ENCODE measurements around the gene CALML4.
"Not testable (repeated sequence)": the region's sequence is repeated elsewhere in the genome, so short reads cannot be mapped to it uniquely, and the experiment has no call there.

The CALML4 gene

GRCh38 chr15:68187559-68187958 lies 17.6 kb downstream of the CALML4 start:
- DNase-seq, result no peak

GRCh38 chr15:68186671-68187397 lies 18.3 kb downstream of the CALML4 start:
- DNase-seq, result peak; percentile 17

GRCh38 chr15:68184616-68185480 lies 20.3 kb downstream of the CALML4 start:
- no peak for DNase-seq

- DNase-seq, result no peak
Observed at GRCh38 chr15:68183616-68184315, 21.4 kb downstream of the CALML4 start.

DNA sequence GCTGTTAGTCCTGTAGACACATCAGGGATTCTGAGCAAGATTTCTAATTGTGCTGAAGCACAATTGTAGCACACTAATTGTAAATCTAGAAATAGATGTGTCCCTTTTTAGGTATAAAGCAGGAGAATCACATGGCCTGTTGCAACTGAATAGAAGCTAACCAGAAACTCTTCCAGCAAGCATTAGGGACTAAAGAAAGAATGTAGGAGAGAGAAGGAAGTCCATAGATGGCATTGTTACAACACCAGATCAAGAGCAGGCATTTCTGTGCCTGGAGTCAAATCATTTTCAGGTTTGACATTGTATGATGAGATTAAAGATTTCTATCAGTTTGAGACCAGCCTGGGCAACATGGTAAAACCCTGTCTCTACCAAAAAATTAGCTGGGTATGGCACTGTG lies 27.4 kb downstream of the CALML4 start:
- no peak for DNase-seq

DNA sequence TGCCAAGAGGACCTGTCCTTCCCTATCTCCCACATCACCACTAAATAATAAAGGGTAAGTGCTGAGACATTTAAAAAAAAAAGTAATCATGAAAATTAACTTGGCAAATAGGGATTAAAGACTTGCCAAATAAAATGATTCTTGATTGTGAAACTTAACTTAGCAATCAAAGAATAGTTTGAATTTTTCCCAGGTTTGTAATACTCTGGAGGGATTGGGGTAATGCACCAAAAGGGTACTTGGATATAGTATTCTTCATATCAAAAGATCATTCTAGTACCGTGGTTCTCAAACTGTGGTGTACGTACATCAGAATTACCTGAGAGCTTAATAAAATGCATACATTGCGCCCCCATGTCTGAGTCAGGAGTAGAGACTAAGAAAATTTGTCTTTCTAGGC lies 28.5 kb downstream of the CALML4 start:
- DNase-seq, result no peak

- no peak for DNase-seq
Observed at GRCh38 chr15:68175526-68175925, 29.6 kb downstream of the CALML4 start.

- no peak for DNase-seq
Observed at GRCh38 chr15:68173119-68173518, 32.0 kb downstream of the CALML4 start.

GRCh38 chr15:68172037-68172436 lies 33.1 kb downstream of the CALML4 start:
- DNase-seq, result not testable (repeated sequence)

DNA sequence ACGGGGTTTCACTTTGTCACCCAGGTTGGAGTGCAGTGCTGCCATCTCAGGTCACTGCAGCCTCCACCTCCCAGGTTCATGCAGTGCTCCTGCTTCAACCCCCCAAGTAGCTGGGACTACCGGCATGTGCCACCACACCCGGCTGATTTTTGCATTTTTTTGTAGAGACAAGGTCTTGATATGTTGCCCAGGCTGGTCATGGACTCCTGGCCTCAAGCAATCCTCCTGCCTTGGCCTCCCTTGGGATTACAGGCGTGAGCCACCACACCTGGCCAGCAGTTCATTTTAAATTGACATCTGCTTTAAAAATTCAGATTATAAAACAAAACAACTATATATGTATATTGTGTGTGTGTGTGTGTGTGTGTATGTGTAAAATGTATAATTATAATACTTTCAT lies 38.3 kb downstream of the CALML4 start:
- no peak for DNase-seq

- no peak for DNase-seq
Observed at GRCh38 chr15:68163191-68163590, 41.9 kb downstream of the CALML4 start.

DNA sequence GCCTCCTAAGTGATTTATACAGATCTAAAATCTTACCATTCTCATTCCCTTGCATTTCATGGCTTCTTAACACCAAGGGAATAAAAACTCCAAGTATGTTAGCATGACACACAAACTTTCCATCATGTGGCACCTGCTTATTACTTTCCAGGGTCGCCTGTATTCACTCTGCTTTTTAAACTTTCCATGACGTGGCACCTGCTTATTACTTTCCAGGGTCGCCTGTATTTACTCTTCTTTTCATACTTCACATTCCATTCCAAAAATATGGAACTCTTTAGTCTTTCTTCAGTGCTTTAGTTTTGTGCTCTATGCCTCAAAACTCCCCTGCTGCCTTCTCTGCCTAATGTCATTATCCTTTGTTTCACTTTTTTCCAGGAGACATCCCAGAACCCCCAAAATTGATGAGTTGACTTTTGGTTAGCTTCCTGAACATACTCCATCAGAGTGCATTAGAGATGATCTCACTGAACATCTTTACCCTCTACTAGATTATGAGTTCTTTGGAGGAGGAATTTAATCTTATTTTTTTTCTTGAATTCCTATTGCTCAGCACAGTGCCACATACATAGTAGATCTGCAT lies 47.0 kb downstream of the CALML4 start:
- no peak for DNase-seq

DNA sequence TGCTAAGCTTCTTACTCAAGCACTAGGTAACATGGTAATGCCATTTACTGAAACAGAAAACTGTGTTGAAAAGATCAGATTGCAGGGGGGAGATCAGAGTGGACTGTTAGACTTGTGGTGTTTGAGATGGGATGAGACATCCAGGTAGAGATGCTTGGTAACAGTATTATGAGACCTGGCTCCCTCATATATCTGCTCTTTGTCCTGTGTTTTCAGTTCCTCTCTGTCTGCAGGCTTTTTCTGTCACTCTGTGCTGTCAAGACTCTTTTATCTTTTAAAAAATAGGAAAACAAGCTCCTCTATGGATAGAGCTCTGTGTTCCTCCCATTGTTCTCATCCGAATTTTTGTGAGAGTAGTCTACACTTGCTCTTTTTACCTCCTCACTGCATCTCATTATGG lies 48.1 kb downstream of the CALML4 start:
- DNase-seq, result no peak

- peak; percentile 58 for DNase-seq
Observed at GRCh38 chr15:68154923-68155559, 50.1 kb downstream of the CALML4 start.

DNA sequence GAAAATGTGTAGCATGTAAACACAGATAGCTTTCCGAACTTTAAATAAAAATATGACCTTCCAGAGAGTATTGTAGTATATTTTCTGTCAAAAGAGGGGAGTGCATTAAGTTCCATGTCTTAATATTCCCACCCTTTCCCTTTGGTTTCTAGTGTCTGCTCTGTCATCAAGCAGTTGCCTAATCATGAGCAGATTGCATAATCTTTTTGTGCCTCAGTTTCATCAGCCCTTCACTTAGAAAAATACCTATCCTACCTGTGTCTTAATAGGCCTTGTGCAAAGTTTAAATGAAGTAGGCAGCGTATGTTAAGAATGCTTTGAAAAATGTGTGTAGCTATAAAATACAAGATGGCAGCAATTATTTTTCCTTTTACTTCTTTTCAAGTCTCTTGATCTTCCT lies 52.8 kb downstream of the CALML4 start:
- no peak for DNase-seq

DNA sequence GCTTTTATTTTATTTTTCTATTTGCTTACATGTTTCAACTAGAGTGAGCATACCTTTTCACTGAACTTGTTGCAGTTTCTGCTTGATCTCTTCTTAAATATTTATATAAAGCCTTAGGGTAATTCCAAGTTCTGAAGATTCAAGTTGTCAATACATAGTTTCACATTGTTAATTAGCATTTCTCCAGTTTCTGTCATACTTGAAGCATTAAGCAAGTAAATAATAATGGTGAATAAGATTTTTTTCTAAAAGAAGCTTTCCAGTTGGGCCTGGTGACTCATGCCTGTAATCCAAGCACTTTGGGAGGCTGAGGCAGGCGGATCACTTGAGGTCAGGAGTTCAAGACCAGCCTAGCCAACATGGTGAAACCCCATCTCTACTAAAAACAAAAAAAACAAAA lies 53.9 kb downstream of the CALML4 start:
- DNase-seq, result no peak

GRCh38 chr15:68150187-68150586 lies 54.9 kb downstream of the CALML4 start:
- DNase-seq, result no peak

DNA sequence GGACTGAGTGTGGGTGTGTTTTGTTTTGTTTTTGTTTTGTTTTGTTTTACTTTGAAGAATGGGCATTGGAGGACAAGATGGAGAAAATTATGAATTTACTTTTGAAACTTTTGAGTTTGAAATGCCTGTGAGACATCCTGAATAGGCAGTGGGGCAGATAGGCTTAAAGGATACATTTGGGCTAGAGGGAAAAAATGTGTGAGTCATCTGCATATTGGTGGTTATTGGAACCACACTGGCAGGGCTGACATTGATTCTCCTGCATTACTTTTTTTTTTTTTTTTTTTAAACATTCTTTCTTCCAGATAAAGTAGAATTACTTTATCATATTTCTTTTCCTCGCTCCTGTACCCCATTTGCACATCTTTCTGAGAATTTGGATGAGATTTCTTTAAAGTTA lies 56.1 kb downstream of the CALML4 start:
- DNase-seq, result no peak

- DNase-seq, result no peak
Observed at GRCh38 chr15:68148039-68148438, 57.1 kb downstream of the CALML4 start.

DNA sequence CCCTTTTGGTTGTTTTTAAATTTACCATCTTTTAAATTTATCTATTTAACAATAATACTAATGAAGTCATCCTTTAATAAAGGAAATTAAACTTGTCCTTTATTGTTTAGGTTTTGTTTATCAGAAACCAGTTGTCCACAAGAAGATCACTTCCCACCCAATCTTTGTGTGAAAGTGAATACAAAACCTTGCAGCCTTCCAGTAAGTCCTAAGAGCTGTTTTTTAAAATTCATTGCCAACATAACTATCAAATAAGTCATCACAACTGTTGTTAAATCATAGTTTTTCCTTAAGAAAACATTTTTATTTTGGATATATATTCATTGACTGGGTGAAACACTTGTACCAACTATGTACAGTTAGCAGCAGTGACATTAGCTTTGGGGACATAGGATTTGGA lies 59.4 kb downstream of the CALML4 start:
- no peak for DNase-seq

DNA sequence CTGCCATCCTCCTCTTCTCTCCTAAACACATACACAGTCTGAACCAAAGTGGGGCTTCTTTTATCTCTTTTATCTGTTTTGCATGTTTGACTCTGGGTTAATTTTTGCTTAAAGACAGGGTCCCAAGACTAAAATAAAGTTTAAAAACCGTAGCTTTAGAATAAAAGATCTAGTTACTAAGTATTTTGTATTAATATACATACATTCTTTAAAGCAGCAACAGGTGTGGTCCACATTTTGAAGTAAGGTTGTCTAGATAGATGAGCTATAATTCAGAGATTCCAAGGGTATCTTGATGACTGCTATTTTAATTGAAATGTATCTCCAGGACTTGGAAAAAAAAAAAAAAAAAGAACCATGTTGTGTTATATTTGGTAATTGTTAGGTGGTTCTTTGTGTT lies 61.3 kb downstream of the CALML4 start:
- no peak for DNase-seq

GRCh38 chr15:68143129-68143528 lies 62.0 kb downstream of the CALML4 start:
- no peak for DNase-seq
